GM18520 (cell line): ENCODE results near the gene POP4.

Experiments used
- ATAC-seq: cut with Tn5 transposase; IDR thresholded peaks from one replicate; pipeline ENCODE4 v1.9.1; 2021; ENCODE audit not compliant: unreplicated experiment

POP4 gene

DNA sequence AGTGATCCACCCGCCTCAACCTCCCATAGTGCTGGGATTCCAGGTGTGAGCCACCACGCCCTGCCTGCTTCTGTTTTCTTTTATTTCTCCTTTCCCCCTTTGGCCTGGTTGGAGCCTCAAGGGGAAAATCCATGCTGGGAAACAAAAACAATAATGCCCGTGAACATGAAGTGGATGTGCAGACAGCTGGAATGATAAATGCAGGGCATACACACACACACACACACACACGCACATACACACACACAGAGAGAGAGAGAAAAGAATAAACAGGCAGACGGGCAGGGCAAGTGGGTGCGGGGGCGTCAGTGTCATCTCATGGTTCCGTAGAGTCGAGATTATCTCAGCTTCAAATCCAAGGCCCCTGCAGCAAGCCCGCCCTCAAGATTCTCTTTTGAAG lies 54.8 kb downstream of the POP4 start:
- no peak for ATAC-seq

DNA sequence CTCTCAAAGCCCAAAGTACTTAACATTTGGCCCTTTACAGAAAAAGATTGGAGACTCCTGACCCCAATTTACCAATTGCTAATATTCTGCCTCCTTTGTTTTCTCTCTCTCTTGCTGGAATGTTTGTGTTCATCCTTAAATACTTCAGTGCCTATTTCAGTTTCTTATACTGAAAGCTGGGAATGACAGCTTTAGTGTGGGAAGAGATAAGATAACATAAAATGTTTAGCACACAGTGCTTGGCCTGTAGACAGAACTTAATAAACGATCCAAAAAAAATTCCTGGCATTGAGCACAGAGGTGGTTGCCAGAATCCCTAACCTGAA lies 56.2 kb downstream of the POP4 start:
- no peak for ATAC-seq

DNA sequence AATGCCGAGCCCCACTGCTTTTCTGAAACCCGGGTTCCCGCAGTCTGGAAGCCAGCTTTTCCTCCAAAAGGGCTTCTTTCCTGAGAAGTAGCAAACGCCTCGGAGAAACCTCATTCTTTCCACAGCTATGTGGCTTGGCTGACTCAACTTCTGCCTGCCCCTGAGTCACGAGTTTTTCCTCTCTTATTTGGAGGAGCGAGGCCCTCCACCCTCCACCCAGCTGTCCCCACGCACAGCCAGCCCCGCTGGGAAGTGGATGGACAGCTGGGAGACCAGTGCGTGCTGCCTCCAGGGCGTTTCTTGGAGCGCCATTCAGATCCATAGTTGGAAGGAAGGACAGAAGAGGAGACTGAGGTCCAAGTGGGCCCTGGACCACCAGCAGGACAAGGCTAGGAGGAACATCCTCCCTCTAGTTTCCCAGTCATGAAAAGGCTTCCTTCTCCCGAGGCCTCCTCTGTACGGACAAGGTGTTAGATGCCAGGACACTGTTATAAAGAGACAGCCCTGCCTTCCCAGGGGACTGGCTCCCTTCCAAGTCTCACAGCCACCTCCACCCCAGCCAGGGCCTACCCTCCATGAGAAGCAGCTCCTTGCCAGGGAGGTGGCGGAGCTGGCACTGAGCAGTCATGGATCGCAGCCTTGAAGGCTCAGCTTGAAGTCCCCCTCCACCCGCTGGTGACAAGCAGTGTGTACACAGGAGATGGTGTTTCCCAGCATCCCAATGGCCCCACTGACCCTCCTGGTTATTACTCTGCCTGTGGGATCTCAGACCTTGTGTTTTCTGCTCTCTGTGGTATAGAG lies 56.7 kb downstream of the POP4 start:
- no peak for ATAC-seq

DNA sequence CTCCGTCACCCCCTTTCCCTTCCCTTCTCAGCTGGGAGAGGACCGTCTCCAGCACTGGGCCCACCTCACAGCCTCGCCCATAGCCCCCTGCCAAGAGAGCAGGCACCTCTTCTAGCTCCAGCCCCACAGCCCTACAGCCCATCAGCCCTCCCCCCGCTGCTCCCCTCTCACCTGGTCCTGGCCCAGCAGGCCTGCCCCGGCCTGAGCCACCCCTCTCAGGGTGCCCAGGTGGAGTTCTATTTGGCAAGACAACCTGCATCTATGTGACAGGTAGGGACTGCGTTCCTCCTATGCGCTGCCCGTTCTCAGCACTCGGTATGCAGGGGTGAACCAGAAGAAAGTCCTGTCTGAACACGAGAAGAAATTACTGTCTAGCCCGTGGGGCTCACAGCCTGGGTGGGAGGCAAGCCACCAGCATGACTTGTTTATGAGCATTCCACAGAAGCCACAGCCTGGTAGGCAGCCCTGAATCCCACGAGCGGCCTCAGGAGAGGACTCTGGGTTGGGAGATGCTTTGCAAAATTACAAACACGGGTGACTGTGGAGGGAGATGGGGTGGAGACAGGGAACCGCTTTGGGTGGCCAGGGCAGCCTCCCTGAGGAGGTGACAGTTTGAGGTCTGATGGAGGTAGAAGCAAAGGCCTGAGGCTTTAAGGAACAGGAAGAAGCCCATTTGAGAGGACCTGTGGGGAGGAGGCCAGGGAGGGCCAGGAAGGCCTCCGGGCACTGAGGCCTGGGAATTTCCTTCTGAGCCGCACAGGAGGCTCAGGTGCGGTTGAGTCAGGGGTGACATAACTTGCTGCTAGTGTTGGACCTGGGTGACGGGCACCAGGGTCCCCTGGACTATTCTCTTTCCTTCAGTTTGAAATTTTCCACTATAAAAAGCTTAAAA lies 58.0 kb downstream of the POP4 start:
- no peak for ATAC-seq

DNA sequence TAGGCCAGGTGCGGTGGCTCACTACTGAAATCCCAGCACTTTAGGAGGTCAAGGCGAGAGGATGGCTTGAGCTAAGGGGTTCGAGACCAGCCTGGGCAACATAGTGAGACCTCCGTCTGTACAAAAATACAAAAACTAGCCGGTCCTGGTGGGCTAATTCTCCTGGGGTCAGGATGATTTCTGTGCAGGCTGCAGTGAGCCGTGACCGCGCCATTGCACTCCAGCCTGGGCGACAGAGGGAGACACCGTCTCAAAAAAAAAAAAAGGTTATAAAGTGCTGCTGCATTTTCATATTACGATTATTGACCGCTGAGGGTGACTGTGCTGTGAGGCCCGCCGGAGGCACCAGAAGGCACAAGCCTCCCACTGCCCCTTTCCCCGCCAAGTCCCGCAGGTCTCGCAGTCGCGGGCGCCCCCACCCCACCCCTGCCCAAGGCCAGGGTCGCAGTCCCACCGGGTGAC lies 58.7 kb downstream of the POP4 start:
- no peak for ATAC-seq

DNA sequence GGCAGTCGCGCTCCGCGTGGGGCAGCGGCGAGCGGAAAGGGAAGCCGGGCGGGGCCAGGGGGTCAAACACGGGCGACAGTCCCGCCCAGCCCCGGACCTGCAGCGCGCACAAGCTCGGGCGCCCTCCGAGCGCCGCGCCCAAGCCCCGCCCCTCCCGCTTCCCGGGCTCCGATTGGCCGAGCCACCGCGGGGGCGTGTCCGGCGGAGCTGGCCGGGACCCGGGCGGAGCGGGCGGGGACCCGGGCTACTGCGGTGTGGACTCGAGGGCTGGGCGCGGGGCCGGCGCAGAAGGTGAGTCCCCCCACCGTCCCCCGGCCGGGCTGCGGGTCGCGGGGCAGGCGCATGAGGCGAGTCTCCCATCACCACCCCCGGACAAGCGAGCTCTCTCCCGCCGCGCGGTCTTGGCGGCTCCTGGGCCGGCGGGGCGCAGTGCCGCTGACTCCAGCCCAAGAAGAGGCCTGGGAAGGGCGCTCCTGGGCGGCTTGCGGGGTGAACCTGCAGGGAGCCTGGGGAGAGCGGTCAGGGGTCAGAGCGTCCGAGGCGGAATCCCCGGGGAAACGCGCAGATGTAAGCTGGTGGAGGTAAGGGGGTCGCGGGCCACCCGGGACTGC lies 59.2 kb downstream of the POP4 start, which contains the start of gene PLEKHF1:
TSS of gene PLEKHF1 (plus strand) at position 247 of the 611 bp plus-strand sequence. CDS start 8,379 bp downstream, outside the sequence.
- ATAC-seq = peak; percentile 91

DNA sequence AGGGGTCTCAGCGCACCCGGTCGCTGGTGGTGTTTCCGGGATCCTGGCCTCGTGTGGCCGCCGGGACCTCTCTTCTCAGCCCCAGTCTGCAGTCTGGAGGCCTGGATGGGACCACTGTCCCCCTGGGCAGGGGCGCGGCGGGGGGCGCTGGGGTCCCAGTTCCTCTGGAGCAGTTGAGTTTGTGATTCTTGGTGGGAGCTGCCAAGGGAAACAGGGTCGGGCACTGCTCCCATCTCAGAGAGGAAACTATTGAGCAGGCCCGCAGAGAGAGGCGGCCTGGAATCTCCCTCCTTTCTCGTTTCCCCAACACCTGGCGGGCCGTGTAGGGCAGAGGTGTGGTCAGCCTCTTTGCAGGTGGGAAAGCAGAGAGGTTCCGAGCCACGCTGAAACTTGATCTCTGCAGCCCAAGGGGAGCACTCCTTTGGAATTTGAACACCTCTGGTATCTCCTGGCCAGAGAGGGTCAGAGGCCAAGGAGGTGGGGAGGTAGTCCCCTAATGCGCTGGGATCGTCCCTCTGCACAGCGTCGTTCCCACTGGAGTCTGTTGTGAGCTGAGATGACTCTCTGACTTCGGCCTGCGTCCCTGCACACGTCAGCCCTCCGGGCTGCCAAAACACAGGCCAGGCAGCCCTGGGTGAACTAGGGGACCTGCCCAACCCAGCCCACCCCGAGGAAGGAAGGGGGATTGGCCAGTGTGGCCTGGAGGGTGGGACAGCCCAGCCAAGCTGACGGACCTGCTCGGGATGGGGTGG lies 59.9 kb downstream of the POP4 start:
- ATAC-seq = no peak
